Activated CD8-positive, alpha-beta memory T cell treated with anti-CD3 and anti-CD28 coated beads for 4 hours (primary cell): ENCODE measurements around the gene TMEM47.

Source experiments
- DNase-seq, 2 donors: peaks; one replicate each; pipeline ENCODE4 v3.0.0-alpha.2; 2020; ENCODE audit warnings: low read depth in 2 of 2

Gene TMEM47

DNA sequence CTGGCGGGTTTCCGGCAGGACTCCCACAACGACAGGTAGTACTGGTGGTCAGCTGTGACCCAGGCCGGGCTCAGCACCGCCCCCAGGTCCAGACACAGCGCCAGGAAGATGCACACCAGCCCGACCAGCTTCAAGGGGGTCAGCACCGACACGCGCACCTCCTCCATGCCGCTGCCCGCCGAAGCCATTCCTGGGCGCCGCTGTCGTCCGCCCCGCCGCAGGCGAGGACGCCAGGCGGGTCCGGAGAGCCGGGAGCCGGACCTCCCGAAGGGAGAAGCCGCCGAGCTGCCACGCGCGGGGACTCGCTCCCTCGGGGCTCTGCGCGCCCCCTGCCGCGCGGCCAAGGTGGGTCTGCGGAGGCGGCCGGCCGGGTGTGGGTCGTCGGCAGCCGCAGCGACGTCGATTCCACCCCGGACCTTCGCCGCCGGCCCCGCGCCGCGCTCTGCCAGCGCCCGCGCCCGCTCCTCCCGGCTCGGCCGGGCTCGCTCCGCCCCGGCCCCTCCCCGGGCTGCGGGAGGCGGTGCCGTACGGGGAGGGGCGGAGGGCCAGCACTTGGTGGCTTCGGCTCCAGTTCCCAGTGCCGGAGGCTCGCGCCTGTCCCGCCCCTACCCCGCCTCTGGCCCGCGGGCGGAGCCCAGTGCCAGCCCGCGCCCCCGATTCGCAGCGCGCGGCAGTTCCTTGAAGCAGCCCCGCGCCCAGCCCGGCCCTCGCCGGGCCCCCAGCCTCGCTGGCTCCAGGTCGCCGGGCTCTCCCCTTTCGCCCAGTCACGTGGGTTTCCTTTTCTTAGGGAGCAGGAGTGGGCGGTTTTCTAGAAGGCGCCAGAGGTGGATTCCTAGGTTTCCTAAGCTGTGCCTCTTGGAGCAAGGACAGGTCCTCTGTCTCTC, at the start of gene TMEM47:
Gene TMEM47 (minus strand): TSS at position 444 of the 884 bp plus-strand sequence. CDS start 256 bp downstream, at position 188.
- DNase-seq, result no peak

DNA sequence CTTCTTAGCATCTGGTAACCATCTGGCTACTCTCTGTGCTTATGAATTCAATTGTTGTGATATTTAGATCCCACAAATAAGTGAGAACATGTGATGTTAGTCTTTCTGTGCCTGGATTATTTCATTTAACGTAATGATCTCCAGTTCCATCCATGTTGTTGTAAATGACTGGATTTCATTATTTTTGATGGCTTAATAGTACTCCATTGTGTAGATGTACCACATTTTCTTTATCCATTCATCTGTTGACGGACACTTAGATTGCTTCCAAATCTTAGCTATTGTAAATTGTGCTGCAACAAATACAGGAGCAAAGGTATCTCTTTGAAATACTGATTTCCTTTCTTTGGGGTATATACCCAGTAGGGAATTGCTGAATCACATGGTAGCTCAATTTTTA, 30.0 kb upstream of the TMEM47 start:
- no peak for DNase-seq

DNA sequence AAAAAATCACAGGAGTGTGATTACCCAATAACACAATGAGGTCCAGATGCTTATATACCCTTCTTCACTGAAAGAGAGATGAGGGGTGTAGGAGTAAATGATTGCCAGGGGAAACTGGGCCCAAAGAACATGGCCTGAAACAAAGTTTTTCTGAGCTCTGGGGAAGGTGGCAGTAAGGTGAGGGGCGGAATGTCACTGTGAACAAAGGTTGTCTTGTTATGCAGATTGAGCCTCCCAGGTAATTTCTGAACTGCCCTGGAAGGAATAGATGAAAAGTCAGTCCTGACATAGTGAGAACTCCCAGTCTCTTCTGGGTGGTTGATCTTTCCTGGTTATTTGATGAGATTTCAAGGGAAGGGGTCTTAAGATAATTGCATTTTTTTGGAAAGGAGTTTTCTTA, 2.5 kb upstream of the TMEM47 start:
- DNase-seq, result no peak

DNA sequence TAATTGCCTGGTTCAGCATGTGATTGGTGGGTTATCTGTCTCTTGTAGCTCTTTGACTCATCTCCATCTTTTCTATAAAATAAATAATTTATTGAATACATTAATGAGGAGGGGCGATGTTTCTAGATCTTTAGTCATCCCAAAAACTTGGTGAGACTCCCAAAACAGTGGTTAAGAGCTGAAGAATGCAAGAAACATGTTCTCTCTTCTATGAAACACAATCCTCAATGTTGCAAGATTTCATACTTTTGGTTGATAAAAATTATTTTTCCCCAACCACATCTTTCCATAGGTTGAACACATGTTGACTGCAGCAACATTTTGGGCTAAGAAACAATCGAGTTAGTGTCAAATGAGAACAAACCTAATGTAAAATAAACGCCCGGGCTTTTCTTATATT, 1.2 kb upstream of the TMEM47 start:
- no peak for DNase-seq

DNA sequence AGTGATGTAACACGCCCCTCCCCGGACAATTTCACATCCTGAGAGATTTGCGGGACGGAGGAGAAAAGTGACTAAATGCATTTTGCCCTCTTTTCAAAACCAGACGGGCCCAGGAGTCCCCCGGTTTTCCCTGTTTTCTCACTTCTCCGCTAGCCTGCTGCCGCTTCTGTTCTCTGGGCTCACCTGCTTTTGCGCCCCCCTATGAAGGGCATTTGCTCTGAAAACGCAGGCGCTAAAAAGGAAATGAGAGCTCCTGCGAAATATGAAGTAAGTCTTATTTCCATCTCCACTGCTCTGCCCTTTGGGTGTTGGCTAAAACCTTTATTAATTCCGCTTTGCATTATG, 613 bp upstream of the TMEM47 start:
- DNase-seq, result no peak

DNA sequence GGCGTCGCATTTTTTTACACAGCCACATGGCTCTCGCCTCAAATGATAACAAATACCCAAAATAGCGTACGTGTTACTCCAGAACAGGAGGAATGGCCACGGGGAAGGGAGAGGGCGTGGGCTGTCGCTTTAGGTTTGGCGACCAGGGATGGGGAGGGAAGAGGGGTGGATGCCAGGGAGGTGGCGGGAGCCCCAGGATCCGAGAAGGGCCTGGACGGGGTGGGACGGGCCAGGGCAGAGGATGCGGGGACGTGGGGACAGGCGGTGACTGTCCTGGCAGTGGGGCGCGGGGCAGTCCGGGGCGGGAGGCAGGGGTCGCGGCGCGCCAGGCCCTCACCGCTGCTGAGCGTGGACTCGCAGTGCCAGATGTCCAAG, 631 bp downstream of the TMEM47 start:
- DNase-seq, result no peak

DNA sequence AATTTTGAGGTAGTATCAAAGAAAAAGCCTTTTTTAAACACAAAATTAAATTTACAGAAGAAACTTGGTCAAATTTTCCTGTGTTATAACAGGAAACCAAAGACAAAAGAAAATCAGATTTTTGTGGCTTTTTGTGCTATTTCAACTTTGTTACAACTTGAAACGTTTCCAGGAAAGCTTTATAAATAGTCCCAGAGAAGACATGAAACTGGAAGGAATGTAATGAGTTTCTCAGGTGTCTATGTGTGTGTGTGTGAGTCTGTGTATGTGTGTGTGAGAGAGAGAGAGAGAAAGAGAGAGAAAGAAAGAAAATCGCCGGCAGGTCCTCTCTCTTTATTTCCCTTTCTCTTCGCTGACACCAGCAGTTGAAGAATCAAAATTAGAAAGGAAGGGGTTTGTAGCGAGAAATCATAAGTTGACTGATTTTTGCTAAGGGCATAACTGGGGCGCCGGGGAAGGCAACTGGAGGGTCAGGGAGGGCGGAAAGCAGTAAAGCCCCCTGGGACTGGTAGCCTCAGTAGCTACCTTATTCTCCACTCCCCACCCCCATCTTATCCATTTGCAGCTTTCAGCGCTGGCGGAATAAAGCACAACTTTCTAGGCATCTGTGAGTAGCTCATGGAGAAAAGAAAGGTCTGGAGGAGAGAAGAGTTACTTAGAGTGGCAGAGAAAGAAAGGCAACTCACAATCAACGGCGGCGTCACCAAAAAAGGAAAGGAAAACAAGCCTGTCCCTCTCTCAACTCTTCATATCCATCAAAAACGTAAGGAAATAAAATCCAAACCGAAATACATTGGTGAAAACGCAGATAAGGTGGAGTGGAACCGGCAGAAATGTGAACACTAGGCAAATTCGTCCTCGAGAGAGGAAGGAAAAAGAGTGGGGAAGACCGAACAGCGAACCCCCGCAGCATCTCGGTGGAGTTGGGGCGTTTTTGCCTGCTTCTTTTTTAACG, 1.3 kb downstream of the TMEM47 start:
- no peak for DNase-seq

DNA sequence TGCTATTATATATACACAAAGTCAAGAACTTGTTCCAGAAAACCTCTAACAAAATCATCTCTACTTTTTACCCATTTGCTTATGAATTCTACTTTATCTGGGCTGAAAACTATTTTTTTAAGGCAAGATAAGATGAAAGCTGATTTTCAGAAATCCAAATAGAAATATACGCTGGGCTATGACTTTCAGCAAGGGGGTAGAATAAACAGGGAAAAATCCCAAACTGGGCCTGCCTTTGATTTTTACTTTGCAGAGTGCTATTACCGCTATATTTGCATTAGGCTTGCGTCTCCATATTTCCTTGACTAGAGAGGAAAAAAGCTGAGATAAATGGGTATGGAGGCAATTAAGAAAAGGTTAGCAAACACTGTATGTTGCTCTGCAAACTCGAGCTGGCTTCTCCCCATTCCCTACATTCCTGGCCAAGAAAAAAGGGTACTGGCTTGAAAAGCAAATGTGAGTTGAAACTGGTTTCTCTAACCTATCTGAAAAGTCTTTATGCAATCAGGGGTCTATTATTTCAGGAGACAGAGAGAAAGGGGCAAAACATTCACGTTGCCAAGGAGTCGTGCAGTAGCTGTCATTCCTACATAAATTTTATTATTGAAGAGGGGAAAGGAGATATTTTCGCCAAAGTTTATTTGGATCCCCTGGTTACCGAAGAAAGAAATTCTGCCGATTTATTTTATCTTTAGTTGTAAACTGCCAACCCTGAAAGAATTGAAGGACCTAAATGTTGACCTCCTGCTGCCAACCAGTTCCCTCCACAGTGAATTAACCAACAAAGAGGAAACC, 2.2 kb downstream of the TMEM47 start:
- no peak for DNase-seq

DNA sequence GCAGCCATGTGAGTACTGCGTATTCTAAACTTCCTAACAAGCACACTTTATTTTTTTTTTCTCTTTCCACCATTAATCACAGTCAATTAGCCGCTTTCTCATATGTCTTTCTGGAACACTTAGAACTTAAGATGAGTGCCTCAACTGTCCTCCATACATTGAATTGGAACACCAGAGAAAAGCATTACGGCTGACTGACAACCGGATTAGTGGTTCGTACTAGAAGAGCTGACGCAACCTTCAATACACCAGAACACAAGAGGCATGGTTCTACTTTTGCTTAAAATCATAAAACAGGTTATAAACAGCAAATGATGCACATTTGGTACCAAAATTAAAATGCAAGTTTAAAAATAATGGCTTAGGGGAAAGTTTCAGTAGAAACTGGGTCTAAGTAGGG, 3.3 kb downstream of the TMEM47 start:
- no peak for DNase-seq

DNA sequence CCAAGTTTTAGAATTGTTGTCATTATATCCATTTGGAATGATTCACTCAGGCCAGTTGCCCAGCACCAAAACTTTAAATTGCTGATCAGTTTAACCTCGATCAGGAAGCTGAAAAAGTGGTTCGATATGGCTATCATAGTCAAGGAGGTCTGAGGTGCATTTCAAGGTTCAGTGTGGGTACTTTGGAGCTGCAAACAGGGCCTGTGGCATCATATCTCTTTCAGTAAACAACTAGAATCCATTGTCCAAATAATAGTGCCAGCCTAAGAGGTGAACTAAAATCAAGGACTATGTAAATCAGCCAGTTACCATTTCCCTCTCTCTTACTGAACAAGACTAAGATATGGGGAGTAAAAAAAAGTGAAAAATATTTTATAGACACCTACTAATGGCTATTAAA, 14.2 kb downstream of the TMEM47 start:
- no peak for DNase-seq

DNA sequence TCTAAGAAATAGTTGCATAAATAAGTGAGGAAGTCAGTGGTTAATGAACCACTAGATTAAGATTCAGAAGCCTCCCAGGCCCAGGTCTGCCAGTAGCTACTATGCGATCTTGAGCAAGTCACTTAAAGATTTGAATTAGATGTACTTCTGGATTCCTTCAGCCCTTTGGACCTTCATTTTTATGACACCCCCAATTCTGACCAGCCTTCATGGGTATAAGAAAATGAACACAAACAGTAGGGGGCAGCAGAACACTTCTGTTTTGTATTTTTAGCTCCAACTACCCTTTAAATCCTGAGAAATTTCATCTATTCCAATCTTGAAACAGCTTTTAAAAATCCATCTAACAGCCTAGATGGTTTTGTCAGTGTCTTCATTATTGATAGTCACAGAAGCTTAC, 19.0 kb downstream of the TMEM47 start:
- DNase-seq, result no peak

DNA sequence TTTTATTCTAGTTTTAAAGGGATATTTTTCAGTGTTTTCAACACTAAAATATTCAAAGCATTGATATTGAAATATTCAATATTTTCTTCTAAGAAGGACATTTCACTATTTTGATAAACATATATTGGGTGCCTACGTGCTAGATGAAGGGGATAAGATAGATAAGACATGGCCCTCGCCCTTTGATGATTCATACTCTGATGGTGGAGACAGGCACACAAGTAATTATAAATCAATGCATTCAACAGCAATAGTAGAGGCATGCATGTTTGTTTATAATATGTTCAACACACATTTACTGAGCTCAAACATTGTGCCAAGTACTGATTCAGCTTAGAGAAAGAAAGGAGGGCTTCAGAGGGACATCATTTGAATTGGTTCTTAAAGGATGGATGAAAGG, 22.7 kb downstream of the TMEM47 start:
- DNase-seq, result no peak

DNA sequence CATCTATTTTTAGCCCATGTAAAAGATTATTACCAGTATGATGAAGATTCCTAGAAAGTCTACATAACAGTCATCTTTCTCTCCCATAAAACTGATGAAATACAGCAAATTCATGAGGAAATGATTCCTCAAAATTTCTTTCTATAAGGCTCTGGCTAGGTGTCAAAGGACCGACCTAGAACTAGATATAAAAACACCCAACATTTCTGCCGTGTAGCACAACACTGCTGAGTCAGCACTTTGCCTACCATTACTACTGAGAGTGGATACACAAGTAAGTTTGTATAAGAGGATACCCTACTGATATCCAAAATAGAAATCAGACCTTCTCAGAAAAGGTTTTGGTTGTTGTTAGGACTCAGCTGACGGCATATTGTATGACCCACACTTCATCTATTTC, 24.7 kb downstream of the TMEM47 start:
- DNase-seq, result no peak

DNA sequence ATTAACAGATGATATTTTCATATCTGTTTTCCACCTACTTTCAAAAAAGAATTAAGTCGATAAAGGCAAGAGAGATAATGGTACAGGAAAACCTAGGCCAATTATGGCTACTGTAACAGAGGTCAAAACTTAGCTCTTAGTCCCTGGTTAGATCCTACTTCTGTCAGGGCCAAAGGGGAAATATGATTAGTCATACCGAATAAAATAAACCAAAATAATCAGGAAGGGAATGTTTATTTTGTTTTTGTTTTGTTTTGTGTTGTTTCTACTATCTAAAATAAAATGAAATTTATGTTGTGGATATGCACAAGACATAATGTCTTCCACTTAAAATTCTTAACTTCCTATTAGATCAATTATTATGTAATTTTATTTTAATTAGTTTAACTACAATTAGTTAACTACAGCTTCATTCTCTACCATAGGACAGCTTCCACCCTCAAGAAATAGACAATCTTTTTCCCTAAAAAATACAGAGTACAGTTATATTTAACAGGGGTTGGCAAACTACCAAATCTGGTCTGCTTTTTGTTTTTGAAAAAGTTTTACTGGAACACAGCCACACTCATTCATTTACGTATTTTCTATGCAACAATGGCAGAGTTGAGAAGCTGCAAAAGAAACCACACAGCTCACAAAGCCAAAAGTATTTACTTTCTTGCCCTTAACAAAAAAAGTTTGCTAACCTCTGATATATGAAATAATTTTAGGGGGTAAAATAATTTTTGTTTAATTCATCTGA, 25.4 kb downstream of the TMEM47 start:
- no peak for DNase-seq

DNA sequence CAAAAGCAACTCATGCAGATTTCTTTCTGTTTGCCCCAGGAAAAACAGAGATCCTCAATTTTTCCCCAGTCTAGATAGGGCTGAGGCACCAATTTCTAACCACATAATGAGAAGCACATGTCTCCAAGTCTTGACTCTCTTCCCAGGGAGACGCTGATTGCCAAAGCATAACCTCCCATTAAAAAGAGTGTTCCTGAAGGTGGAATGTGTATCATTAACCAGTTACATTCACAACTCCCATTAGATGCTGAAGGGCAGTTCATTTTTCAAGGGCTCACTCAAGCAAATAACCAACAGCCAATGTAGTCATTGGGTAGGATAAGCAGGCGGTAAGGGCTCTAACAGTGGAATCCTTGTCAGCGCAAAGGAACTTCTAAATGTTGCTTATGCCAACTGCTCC, 27.5 kb downstream of the TMEM47 start:
- DNase-seq, result no peak

DNA sequence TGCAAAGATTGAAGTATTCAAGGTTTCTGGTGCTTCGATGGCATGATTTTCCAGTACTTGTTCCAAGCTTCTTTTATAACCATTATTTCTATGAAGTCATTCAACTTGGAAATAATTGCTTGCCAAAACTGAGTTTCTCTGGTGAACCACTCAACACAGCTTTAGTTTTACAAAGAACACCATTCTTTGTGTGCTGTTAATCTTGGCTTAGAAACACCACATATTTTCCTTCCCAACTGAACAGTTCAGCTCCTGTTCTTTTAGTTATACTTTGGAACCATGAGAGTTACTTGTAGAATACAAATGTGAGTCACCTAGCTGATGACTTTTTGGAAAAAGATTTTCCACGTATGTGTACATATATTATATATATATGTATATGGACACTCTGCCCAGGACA, 32.7 kb downstream of the TMEM47 start:
- no peak for DNase-seq

DNA sequence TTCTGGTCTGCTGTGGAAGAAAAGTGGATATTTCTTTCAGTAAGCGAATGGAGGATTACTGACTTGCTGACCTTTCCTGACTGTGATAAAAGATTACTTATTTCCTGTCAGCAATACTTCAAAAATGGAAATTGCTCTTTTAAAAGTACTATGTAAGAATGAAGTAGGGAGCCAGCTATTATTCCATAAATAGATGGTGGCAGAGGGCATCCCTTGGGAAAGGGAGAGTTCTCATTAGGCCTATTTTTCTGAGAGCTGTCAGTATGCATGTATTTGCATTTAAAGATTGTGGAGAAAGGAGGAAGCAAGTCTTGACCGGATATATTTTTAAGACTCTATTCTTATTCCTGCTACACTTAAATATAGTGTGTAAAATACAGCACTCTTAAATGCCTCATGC, 37.2 kb downstream of the TMEM47 start:
- no peak for DNase-seq

DNA sequence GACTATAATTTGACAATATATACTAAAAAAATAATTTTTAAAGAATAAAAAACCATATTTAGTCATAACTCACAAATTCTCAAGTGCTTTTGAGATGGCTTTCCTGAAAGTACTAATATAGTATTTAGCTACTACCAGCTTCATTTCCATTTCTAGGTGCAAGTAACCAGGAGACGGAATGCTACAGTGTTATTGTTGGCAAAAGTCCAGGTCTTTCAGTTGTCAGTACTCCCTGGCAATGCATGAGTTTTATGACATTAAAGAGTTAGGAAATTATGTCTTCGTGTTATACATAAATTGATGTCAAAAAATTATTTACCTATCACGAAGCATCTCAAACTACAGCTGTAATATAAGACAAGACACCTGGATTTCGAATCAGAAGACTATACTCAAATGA, 45.0 kb downstream of the TMEM47 start:
- DNase-seq, result no peak

DNA sequence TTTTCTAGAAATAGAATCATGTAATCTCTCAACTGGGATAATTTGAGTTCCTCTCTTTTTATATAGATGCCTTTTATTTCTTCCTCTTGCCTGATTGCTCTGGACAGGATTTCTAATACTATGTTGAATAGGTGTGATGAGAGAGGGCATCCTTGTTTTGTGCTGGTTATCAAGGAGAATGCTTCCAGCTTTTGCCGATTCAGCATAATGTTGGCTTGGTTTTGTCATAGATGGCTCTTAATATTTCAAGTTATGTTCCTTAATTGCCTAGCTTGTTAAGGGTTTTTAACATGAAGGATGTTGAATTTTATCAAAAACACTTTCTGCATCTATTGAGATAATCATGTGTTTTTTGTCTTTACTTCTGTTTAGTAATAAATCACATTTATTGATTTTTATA, 58.7 kb downstream of the TMEM47 start:
- no peak for DNase-seq

DNA sequence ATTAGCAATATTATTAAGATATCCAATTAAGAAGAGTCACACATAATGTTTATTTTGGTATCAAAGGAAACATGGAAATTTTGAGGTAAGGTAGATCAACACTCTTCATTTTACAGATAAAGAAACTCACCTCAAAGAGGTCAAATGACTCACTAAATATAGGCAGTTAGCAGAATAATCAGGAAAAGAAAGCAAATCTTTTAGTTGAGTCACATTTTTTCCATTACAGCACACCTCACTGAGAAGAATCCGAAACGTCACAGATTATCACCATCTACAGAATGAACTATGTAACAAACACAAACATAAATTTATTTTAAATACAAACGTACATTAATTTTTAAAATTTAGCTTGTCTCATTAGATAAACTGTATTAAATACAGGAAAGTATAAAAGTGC, 70.1 kb downstream of the TMEM47 start:
- DNase-seq, result no peak

DNA sequence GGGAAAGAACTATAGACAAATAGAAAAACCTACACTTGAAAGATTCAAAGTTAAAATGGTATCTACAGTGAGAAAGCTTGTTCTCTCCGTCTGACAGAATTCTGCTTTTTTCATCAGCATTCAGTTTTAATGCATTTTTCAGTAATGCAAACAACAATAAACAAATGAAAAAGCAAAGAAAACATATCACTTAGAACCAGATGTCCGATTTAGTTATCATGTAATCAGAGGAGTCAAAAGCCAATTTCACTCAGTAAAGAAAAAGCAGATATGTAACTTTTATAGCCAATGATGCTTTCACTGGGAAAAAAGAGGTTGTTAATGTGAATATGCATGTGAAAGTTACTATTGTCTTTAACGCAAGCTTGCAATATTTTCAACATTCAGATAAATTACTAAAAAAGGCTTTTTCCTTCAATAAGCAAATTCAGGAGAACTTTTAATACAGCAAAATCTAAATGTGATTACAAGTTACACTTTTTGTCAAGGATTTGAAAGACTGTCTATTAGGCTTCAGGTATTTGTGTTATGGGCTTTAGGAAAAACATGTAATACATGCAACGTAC, 70.7 kb downstream of the TMEM47 start:
- no peak for DNase-seq
